ENCODE results near the gene LMLN.

LMLN gene

DNA sequence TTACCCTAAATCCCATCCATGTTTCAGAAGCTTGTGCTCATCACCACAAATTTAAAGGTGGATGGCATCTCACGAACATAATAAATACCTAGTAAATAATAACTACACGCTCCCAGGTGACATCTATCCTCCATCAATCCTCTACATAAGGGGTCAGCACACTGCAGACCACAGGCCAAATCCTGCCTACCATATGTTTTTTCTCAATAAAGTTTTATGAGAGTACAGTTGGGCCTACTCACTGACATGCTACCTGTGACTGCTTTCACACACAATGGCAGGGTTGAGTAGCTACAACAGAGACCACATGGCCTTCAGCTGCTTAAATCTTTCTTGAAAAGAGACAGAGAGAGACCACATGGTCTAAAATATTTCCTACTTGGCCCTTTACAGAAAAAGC lies 105.9 kb downstream of the LMLN start:
- DNase-seq (ENCODE audit: low read depth): no peak
- TF ChIP-seq, protein P1, sequence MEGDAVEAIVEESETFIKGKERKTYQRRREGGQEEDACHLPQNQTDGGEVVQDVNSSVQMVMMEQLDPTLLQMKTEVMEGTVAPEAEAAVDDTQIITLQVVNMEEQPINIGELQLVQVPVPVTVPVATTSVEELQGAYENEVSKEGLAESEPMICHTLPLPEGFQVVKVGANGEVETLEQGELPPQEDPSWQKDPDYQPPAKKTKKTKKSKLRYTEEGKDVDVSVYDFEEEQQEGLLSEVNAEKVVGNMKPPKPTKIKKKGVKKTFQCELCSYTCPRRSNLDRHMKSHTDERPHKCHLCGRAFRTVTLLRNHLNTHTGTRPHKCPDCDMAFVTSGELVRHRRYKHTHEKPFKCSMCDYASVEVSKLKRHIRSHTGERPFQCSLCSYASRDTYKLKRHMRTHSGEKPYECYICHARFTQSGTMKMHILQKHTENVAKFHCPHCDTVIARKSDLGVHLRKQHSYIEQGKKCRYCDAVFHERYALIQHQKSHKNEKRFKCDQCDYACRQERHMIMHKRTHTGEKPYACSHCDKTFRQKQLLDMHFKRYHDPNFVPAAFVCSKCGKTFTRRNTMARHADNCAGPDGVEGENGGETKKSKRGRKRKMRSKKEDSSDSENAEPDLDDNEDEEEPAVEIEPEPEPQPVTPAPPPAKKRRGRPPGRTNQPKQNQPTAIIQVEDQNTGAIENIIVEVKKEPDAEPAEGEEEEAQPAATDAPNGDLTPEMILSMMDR (conservative IDR thresholded peaks at IDR 0.05; ENCODE audit: low read depth, low read length): no peak

DNA sequence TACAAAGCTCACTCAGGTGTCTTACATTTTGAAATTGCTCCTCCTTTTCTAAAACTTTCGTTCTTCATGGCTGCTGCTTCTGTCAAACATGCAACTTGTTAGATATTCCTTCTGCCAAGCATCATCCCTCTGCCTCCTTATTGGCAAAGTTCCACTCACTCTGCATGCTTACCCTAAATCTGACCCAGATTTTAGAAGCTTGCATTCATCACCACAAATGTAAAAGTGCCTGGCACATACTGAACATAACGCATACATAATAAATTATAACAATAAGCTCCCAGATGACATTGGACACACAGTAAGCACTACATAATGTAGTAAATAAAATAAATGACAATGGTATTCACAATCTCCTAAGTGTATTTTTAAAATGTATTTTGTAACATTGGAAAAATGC lies 107.4 kb downstream of the LMLN start:
- TF ChIP-seq, protein P1 (conservative IDR thresholded peaks at IDR 0.05; ENCODE audit: low read depth, low read length): no peak
- DNase-seq (ENCODE audit: low read depth): no peak
- no peak overlapping the region for H3K4me3 ChIP-seq (ENCODE audit: low read length)

More for the DNA sequence above, 105.9 kb downstream of the LMLN start:
- H3K4me3 ChIP-seq (ENCODE audit: low read length): no peak overlapping the region

DNA sequence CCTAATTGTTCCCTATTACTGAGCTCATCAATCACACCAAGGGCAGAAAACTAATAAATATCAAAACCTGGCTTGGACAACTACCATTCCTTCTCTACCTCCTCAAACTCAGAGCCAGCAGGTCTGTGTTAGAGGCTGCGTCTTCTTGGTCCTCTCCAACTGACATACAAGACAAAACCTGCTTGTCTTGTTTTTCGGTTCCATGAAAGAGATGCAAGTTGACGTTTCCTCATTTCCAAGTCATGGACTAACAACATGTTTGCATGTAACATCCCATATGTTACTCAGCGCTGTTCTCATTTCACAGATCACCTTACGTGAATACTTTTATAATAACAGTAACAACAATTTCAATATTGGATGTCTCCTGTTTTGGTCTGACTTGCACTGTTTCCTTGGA lies 110.9 kb downstream of the LMLN start:
- no peak for DNase-seq (ENCODE audit: low read depth)
- TF ChIP-seq, protein P1 (conservative IDR thresholded peaks at IDR 0.05; ENCODE audit: low read depth, low read length): no peak

DNA sequence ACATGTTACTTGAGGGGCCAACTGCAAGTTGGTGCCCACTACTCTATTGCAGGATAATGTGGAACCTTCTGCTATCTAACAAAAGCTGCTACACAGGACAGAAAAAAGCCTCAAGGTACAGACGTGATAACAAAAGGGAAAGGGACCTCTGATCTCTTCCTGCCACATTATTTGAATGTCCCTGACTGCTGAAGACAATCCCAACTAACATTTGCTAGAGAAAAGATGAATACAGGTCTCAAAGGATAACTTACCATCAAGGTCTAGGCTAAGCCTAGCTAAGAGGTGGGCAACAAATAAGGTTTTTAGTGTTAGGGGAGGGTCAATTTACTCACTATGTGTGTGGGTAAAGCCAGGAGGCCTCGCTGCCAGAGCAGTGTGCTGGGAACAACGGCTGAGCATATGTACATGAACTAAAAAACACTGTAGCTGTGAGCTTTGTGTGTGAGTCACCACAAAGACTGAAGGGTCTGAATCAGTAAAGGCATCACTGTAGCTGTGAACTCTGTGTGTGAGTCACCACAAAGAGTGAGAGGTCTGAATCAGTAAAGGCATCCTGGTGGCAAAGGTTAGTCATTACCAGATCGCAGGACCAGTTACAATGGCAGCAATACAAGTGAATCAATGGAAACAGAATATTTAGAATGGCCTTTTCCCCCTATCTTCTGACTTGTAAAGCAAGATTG lies 111.7 kb downstream of the LMLN start:
- peak; percentile 77 for DNase-seq (ENCODE audit: low read depth)
- no peak overlapping the region for H3K4me3 ChIP-seq (ENCODE audit: low read length)
- TF ChIP-seq, protein P1 (conservative IDR thresholded peaks at IDR 0.05; ENCODE audit: low read depth, low read length): peak; percentile 40

More for the DNA sequence above, 110.9 kb downstream of the LMLN start:
- H3K4me3 ChIP-seq (ENCODE audit: low read length): no peak overlapping the region

DNA sequence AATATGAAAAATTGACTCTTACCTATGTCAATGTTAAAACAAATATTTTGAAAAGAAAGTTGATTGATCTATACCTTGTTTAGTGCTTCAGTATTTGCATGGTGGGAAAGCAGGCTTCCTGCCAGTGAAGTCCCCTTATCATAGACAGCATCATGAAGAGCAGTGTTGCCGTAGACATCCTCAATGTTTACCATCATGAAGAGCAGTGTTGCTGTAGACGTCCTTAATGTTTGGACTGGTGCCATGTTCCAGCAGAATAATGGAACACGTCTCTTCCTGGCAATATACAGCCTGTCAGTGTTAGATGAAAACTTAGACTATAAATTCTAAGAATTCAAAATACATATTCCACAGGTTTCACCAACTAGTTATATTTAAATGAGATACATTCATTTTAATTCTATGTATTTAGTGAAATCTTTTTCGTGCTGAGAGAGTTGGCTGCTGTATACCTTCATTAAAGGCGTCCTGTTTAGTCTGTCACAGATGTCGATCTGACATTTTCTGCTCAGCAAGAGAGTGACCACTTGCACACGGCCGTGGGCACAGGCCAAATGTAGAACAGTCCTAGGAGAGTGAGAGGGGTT lies 116.8 kb downstream of the LMLN start:
- TF ChIP-seq, protein P1 (conservative IDR thresholded peaks at IDR 0.05; ENCODE audit: low read depth, low read length): no peak
- DNase-seq (ENCODE audit: low read depth): no peak

DNA sequence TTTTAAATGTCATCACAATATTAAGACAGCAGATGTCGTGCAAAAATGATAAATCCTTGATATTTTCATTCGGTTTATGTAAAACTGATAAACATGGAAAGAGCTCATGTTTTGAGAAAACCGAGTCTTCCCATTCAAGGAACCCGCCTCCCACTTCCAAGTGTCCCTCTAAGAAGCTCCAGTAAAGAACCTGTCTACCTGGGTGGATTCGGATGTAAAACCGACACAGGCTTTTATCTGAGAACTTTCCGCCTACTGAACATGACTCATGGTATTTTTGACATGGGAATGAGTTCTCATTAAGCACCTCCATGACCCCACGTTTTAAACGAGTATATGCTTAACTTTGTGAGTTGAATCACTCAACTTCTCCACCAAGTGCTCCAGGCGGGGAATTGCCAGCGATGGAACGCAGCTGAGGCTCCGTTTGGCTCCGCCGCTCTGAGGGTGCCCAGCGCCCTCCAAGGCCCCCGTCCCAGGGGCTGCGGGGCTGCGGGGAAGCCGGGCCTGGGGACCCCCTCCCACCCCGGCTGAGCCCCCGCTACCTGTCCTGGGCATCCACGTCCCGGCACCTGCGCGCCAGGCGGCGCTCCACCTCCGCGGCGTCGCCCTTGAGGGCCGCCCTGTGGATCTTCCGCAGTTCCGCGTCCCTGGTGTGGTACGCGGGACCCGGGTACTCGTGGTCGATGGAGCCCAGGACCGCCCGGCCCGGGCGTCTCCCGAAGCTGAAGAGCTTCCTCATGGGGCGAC lies 119.9 kb downstream of the LMLN start:
- no peak for DNase-seq (ENCODE audit: low read depth)
- peak overlapping the region; percentile 41 for H3K4me3 ChIP-seq (ENCODE audit: low read length)
- TF ChIP-seq, protein P1 (conservative IDR thresholded peaks at IDR 0.05; ENCODE audit: low read depth, low read length): peak; percentile 9

More for the DNA sequence above, 116.8 kb downstream of the LMLN start:
- H3K4me3 ChIP-seq (ENCODE audit: low read length): no peak overlapping the region
